GM11168 (cell line): ENCODE results near the gene TAAR1.
"Not testable (repeated sequence)": the region's sequence is repeated elsewhere in the genome, so short reads cannot be mapped to it uniquely, and the experiment has no call there.

ENCODE experiments used
- in situ Hi-C: fragments of 300-500 bp; cut with MboI; formaldehyde crosslinking; loops from one replicate; pipeline ENCODE4 v1.12.0; 2022; ENCODE audit warnings: low sequenced_read_pairs; ENCODE audit not compliant: unreplicated experiment

The TAAR1 gene

DNA sequence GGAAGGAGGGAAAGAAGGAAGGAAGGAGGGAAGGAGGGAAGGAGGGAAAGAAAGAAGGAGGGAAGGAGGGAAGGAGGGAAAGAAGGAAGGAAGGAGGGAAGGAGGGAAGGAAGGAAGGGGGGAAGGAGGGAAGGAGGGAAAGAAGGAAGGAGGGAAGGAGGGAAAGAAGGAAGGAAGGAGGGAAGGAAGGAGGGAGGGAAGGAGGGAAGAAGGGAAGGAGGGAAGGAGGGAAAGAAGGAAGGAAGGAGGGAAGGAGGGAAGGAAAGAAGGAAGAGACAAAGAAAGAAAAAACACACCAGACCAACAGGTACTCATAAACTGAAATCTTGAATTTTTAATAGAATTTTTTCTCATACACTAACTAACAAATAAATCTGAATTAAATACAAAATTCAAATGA is 58.1 kb downstream of the TAAR1 start:
- in situ Hi-C loops, result not testable (repeated sequence)

DNA sequence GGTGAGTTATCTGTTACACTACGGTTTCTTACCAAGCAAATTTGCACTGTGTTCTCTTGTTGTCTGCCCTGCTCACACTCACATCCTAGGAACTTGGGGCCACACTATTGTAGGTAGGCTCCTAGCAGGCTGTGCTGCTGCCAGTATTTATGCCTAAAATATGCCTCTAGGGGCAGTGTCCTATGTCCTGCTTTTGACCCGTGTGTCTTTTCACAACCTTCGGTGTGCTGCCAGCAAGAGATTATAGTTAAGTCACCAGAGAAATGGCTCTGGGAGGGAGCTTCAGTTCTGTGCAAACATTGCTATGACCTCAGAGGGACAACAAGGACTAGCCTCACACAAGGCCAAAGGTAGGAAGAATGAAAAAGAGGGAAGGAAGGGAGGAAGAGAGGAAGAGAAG is 60.5 kb downstream of the TAAR1 start:
- in situ Hi-C loops, result no loop called here

DNA sequence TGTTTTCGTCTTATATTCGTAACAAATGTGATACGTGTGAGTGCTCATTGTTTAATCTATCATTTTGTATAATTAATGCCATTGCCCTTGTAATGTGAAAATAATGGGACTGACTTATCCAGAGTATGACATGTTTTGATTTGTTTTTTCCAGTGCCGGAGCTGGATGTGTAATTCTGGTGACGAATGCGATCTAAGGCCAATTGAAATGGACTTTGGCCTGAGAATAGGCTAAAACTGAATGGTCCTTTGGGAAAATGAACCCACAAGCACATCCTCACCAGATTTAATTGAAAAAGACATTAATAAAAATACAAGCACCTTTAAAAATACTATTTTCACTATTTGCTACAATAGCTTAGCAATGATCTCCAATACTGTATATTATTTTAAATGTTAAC is 62.8 kb downstream of the TAAR1 start:
- in situ Hi-C loops, result no loop called here
